GM12878 (cell line): Measurements from ENCODE around the gene UFSP2. TPM values are rescaled to one million over a fixed set of nuclear protein-coding genes. Genes with fewer than 3 reads are reported as not detected.

Experiments
- polyA plus RNA-seq, 11 experiments: library from polyadenylated mRNA; depleted of rRNA in 4 of 11; unstranded in 6 of 11; stranded (reverse) in 5 of 11; fragments of >200 nt; fragmentation: Nextera tagmentation in 4 of 11; fragmentation: Illumina TruSeq in 1 of 11; extraction: Ambion mirVana in 4 of 11; extraction: Trizol in 1 of 11; gene quantifications; 1 replicate in 1 of 11; 2 replicates in 10 of 11; pipeline versions ENCODE4 v1.2.1 to v1.2.3, GENCODE V29; 2011 to 2016; ENCODE audit warnings: inconsistent platforms in 2 of 11, missing spikeins in 2 of 11, low read depth in 1 of 11
- total RNA-seq, 4 experiments: library from RNA; depleted of rRNA in 3 of 4; stranded (reverse); fragments of >200 nt in 3 of 4; fragmentation: Illumina TruSeq in 1 of 4; extraction: Trizol in 1 of 4; gene quantifications; 2 replicates each; pipeline versions ENCODE4 v1.2.1 to v1.2.3, GENCODE V29; 2013 to 2021
- TF ChIP-seq, protein P1 (sequence below): fragments of 450-650 bp; IDR thresholded peaks from 2 replicates; pipeline ENCODE4 v1.6.1; 2018; ENCODE audit warnings: mild to moderate bottlenecking, low read depth, moderate library complexity; ENCODE audit not compliant: partially characterized antibody
- TF ChIP-seq, protein P2 (sequence below): fragments of 450-650 bp; IDR thresholded peaks from 2 replicates; pipeline ENCODE4 v1.6.1; 2017; ENCODE audit warnings: mild to moderate bottlenecking, moderate library complexity
- TF ChIP-seq, protein P3 (sequence below): fragments of 450-650 bp; IDR thresholded peaks from 2 replicates; pipeline ENCODE4 v1.6.1; 2017; ENCODE audit warnings: mild to moderate bottlenecking, low read depth, inconsistent platforms; ENCODE audit not compliant: poor library complexity, severe bottlenecking
- TF ChIP-seq, protein P4 (sequence below): fragments of 450-650 bp; IDR thresholded peaks from 2 replicates; pipeline ENCODE4 v1.6.1; 2017; ENCODE audit warnings: antibody characterized with exemption, mild to moderate bottlenecking, moderate library complexity
- TF ChIP-seq, protein P5 (sequence below): IDR thresholded peaks from 2 replicates; pipeline ENCODE4 v1.6.1; 2012; ENCODE audit warnings: improper control_type of control experiment, low read depth, low read length; ENCODE audit not compliant: insufficient replicate concordance
- TF ChIP-seq, protein P6 (sequence below): fragments of 450-650 bp; IDR thresholded peaks from 2 replicates; pipeline ENCODE4 v1.6.1; 2014; ENCODE audit warnings: mild to moderate bottlenecking

UFSP2 gene
- total and polyA plus RNA-seq, 10 of the 15 experiments (the other 5 are each of a cell fraction or from before 2014, with no cell fraction given), result 25.4 to 53.1 (median 37.7) TPM

DNA sequence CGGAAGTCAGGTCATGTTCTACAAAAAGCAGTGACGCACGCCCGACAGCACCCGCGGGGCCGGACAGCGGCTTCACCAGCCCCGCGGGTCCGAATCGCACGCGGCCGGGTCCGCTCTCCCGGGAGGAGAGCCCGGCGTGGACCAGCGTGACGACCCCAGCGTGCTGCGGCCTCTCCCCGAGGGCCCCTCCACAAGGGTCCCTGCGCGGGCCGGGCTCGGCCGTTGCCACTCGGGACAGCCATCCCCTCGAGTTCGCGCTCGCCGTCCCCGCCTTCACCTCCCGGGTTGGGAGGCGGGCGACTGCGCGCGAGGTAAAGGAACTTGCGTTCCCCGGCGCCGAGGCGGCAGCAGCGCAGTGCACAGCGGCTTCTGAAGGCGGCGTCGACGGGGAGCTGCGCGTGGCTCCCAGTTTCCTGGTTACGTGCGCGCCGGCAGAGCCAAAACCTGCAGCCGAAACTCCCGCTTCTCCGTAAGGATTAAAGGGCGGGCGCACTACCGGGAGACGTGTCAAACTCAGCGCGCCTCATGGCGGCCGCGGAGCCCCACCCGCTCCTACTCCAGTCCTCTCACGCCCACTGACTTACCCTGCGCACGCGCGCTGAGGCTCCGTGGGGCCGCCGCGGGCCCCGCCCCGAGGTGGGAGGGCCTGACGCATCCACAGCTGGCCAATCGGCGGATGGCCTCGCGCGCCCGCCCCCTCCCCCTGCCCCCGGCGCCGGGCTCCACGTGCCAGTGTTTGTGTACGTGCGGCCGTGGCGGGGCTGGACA lies 29.6 kb downstream of the UFSP2 start (continued):
- TF ChIP-seq, protein P1, sequence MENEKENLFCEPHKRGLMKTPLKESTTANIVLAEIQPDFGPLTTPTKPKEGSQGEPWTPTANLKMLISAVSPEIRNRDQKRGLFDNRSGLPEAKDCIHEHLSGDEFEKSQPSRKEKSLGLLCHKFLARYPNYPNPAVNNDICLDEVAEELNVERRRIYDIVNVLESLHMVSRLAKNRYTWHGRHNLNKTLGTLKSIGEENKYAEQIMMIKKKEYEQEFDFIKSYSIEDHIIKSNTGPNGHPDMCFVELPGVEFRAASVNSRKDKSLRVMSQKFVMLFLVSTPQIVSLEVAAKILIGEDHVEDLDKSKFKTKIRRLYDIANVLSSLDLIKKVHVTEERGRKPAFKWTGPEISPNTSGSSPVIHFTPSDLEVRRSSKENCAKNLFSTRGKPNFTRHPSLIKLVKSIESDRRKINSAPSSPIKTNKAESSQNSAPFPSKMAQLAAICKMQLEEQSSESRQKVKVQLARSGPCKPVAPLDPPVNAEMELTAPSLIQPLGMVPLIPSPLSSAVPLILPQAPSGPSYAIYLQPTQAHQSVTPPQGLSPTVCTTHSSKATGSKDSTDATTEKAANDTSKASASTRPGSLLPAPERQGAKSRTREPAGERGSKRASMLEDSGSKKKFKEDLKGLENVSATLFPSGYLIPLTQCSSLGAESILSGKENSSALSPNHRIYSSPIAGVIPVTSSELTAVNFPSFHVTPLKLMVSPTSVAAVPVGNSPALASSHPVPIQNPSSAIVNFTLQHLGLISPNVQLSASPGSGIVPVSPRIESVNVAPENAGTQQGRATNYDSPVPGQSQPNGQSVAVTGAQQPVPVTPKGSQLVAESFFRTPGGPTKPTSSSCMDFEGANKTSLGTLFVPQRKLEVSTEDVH, result no peak
- TF ChIP-seq, protein P2, sequence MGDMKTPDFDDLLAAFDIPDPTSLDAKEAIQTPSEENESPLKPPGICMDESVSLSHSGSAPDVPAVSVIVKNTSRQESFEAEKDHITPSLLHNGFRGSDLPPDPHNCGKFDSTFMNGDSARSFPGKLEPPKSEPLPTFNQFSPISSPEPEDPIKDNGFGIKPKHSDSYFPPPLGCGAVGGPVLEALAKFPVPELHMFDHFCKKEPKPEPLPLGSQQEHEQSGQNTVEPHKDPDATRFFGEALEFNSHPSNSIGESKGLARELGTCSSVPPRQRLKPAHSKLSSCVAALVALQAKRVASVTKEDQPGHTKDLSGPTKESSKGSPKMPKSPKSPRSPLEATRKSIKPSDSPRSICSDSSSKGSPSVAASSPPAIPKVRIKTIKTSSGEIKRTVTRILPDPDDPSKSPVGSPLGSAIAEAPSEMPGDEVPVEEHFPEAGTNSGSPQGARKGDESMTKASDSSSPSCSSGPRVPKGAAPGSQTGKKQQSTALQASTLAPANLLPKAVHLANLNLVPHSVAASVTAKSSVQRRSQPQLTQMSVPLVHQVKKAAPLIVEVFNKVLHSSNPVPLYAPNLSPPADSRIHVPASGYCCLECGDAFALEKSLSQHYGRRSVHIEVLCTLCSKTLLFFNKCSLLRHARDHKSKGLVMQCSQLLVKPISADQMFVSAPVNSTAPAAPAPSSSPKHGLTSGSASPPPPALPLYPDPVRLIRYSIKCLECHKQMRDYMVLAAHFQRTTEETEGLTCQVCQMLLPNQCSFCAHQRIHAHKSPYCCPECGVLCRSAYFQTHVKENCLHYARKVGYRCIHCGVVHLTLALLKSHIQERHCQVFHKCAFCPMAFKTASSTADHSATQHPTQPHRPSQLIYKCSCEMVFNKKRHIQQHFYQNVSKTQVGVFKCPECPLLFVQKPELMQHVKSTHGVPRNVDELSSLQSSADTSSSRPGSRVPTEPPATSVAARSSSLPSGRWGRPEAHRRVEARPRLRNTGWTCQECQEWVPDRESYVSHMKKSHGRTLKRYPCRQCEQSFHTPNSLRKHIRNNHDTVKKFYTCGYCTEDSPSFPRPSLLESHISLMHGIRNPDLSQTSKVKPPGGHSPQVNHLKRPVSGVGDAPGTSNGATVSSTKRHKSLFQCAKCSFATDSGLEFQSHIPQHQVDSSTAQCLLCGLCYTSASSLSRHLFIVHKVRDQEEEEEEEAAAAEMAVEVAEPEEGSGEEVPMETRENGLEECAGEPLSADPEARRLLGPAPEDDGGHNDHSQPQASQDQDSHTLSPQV, result no peak
- TF ChIP-seq, protein P3, sequence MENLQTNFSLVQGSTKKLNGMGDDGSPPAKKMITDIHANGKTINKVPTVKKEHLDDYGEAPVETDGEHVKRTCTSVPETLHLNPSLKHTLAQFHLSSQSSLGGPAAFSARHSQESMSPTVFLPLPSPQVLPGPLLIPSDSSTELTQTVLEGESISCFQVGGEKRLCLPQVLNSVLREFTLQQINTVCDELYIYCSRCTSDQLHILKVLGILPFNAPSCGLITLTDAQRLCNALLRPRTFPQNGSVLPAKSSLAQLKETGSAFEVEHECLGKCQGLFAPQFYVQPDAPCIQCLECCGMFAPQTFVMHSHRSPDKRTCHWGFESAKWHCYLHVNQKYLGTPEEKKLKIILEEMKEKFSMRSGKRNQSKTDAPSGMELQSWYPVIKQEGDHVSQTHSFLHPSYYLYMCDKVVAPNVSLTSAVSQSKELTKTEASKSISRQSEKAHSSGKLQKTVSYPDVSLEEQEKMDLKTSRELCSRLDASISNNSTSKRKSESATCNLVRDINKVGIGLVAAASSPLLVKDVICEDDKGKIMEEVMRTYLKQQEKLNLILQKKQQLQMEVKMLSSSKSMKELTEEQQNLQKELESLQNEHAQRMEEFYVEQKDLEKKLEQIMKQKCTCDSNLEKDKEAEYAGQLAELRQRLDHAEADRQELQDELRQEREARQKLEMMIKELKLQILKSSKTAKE, result no peak
- TF ChIP-seq, protein P4, sequence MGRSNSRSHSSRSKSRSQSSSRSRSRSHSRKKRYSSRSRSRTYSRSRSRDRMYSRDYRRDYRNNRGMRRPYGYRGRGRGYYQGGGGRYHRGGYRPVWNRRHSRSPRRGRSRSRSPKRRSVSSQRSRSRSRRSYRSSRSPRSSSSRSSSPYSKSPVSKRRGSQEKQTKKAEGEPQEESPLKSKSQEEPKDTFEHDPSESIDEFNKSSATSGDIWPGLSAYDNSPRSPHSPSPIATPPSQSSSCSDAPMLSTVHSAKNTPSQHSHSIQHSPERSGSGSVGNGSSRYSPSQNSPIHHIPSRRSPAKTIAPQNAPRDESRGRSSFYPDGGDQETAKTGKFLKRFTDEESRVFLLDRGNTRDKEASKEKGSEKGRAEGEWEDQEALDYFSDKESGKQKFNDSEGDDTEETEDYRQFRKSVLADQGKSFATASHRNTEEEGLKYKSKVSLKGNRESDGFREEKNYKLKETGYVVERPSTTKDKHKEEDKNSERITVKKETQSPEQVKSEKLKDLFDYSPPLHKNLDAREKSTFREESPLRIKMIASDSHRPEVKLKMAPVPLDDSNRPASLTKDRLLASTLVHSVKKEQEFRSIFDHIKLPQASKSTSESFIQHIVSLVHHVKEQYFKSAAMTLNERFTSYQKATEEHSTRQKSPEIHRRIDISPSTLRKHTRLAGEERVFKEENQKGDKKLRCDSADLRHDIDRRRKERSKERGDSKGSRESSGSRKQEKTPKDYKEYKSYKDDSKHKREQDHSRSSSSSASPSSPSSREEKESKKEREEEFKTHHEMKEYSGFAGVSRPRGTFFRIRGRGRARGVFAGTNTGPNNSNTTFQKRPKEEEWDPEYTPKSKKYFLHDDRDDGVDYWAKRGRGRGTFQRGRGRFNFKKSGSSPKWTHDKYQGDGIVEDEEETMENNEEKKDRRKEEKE, result no peak
- TF ChIP-seq, protein P5, sequence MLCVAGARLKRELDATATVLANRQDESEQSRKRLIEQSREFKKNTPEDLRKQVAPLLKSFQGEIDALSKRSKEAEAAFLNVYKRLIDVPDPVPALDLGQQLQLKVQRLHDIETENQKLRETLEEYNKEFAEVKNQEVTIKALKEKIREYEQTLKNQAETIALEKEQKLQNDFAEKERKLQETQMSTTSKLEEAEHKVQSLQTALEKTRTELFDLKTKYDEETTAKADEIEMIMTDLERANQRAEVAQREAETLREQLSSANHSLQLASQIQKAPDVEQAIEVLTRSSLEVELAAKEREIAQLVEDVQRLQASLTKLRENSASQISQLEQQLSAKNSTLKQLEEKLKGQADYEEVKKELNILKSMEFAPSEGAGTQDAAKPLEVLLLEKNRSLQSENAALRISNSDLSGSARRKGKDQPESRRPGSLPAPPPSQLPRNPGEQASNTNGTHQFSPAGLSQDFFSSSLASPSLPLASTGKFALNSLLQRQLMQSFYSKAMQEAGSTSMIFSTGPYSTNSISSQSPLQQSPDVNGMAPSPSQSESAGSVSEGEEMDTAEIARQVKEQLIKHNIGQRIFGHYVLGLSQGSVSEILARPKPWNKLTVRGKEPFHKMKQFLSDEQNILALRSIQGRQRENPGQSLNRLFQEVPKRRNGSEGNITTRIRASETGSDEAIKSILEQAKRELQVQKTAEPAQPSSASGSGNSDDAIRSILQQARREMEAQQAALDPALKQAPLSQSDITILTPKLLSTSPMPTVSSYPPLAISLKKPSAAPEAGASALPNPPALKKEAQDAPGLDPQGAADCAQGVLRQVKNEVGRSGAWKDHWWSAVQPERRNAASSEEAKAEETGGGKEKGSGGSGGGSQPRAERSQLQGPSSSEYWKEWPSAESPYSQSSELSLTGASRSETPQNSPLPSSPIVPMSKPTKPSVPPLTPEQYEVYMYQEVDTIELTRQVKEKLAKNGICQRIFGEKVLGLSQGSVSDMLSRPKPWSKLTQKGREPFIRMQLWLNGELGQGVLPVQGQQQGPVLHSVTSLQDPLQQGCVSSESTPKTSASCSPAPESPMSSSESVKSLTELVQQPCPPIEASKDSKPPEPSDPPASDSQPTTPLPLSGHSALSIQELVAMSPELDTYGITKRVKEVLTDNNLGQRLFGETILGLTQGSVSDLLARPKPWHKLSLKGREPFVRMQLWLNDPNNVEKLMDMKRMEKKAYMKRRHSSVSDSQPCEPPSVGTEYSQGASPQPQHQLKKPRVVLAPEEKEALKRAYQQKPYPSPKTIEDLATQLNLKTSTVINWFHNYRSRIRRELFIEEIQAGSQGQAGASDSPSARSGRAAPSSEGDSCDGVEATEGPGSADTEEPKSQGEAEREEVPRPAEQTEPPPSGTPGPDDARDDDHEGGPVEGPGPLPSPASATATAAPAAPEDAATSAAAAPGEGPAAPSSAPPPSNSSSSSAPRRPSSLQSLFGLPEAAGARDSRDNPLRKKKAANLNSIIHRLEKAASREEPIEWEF, result no peak
- TF ChIP-seq, protein P6, sequence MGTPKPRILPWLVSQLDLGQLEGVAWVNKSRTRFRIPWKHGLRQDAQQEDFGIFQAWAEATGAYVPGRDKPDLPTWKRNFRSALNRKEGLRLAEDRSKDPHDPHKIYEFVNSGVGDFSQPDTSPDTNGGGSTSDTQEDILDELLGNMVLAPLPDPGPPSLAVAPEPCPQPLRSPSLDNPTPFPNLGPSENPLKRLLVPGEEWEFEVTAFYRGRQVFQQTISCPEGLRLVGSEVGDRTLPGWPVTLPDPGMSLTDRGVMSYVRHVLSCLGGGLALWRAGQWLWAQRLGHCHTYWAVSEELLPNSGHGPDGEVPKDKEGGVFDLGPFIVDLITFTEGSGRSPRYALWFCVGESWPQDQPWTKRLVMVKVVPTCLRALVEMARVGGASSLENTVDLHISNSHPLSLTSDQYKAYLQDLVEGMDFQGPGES, result no peak
